GM21786 (cell line): ENCODE results near the gene NR6A1.
A peak's percentile ranks its signal among the peaks of the same experiment; 100 is the strongest.
"Not testable (repeated sequence)": the region's sequence is repeated elsewhere in the genome, so short reads cannot be mapped to it uniquely, and the experiment has no call there.

ENCODE experiments used
- ATAC-seq: cut with Tn5 transposase; IDR thresholded peaks from one replicate; pipeline ENCODE4 v1.9.1; 2021; ENCODE audit not compliant: unreplicated experiment

The NR6A1 gene

GRCh38 chr9:124621371-124622328 lies 149.5 kb downstream of the NR6A1 start:
- peak; percentile 68 for ATAC-seq

GRCh38 chr9:124618476-124618875 lies 152.6 kb downstream of the NR6A1 start:
- ATAC-seq = no peak

- no peak for ATAC-seq
Observed at GRCh38 chr9:124617477-124618141, 153.5 kb downstream of the NR6A1 start.

GRCh38 chr9:124616961-124617360 lies 154.2 kb downstream of the NR6A1 start:
- ATAC-seq = no peak

- ATAC-seq = not testable (repeated sequence)
Observed at GRCh38 chr9:124615840-124616239, 155.3 kb downstream of the NR6A1 start.

GRCh38 chr9:124615100-124615742 lies 155.9 kb downstream of the NR6A1 start:
- no peak for ATAC-seq

- no peak for ATAC-seq
Observed at GRCh38 chr9:124613849-124614248, 157.3 kb downstream of the NR6A1 start.

- no peak for ATAC-seq
Observed at GRCh38 chr9:124611106-124611505, 160.0 kb downstream of the NR6A1 start.

- ATAC-seq = no peak
Observed at GRCh38 chr9:124606027-124606426, 165.1 kb downstream of the NR6A1 start.

- no peak for ATAC-seq
Observed at GRCh38 chr9:124605258-124605657, 165.9 kb downstream of the NR6A1 start.

- ATAC-seq = no peak
Observed at GRCh38 chr9:124602632-124603031, 168.5 kb downstream of the NR6A1 start.

GRCh38 chr9:124602204-124602603 lies 168.9 kb downstream of the NR6A1 start:
- no peak for ATAC-seq

GRCh38 chr9:124600407-124600806 lies 170.7 kb downstream of the NR6A1 start:
- ATAC-seq = no peak

GRCh38 chr9:124599121-124599795 lies 171.9 kb downstream of the NR6A1 start:
- no peak for ATAC-seq

GRCh38 chr9:124598048-124598447 lies 173.1 kb downstream of the NR6A1 start:
- no peak for ATAC-seq

GRCh38 chr9:124596172-124596839 lies 174.8 kb downstream of the NR6A1 start:
- no peak for ATAC-seq

- no peak for ATAC-seq
Observed at GRCh38 chr9:124595743-124596142, 175.4 kb downstream of the NR6A1 start.

- ATAC-seq = no peak
Observed at GRCh38 chr9:124594673-124595072, 176.4 kb downstream of the NR6A1 start.

- no peak for ATAC-seq
Observed at GRCh38 chr9:124594225-124594624, 176.9 kb downstream of the NR6A1 start.

- no peak for ATAC-seq
Observed at GRCh38 chr9:124593651-124594058, 177.5 kb downstream of the NR6A1 start.

- ATAC-seq = no peak
Observed at GRCh38 chr9:124593200-124593599, 177.9 kb downstream of the NR6A1 start.
